ENCODE measurements around the gene PPP1R37. TPM values are rescaled to one million over a fixed set of nuclear protein-coding genes. Genes with fewer than 3 reads are reported as not detected.

Gene PPP1R37
- total and polyA plus RNA-seq, 4 donors: 19.2 to 39.7 (median 25.9) TPM

DNA sequence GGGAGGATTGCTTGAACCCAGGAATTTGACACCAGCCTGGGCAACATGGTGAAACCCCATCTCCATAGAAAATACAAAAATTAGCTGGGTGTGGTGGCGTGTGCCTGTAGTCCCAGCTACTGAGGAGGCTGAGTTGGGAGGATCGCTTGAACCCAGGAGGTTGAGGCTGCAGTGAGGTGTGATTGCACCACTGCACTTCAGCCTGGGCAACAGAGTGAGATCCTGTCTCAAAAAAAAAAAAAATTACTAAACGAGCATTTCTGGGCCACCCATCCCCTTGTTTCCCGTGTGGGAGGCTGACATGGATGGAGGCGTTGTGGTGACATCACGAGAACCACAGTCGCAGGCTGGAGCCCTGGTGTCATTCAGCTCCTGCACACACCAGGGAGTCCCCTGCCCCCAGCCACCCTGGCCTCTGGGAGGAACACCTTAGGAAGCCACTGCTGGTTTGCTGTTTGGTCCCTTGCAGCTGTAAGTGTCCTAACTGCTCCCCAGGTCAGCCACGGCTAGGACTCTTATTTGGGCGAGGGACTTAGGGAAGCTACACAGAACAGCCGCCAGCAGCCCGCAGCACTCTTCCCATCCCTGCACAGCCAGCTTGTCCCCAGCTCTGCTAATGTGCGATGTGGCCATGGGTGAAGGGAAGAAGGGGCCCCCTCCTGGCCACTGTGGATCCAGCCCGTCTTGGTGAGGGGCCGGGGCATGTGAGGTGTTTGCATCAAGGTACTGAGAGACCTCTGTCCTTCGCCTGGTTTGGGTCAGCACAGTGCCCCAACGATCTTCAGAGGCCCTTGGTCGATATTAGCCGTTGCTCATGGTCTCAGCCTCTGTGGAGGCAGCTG lies 55.1 kb downstream of the PPP1R37 start:
- Histone ChIP-seq H3K27ac (ENCODE audit: low read depth in 1 of 2, low read length in 1 of 2) (no peak overlapping the region), H3K4me3 (no peak overlapping the region), H3K36me3 (ENCODE audit: control insufficient read depth in 4 of 4, insufficient read depth in 4 of 4, low read length in 4 of 4) (peaks cover 0 to 33% (median 9%) of the 10 kb centered on the region in 4 donors), H3K27me3 (ENCODE audit: control insufficient read depth in 3 of 3, insufficient read depth in 3 of 3, low read length in 2 of 3) (peaks cover 0 to 14% (median 13%) of the 10 kb centered on the region in 3 donors), H3K9ac (ENCODE audit: insufficient read depth in 1 of 2, low read length in 2 of 2) (no peak overlapping the region), H3K4me1 (ENCODE audit: control insufficient read depth in 5 of 5, insufficient read depth in 5 of 5, low read length in 5 of 5) (peaks cover 0 to 16% (median 4%) of the 10 kb centered on the region in 5 donors), H3K9me3 (ENCODE audit: control insufficient read depth in 4 of 4, insufficient read depth in 3 of 4, low read length in 3 of 4) (peaks cover 0 to 6% (median 0%) of the 10 kb centered on the region in 4 donors)
- WGBS, 2 donors: 87 to 89% methylated on average over 18 of the region's 18 CpGs
- TF ChIP-seq, protein P1, sequence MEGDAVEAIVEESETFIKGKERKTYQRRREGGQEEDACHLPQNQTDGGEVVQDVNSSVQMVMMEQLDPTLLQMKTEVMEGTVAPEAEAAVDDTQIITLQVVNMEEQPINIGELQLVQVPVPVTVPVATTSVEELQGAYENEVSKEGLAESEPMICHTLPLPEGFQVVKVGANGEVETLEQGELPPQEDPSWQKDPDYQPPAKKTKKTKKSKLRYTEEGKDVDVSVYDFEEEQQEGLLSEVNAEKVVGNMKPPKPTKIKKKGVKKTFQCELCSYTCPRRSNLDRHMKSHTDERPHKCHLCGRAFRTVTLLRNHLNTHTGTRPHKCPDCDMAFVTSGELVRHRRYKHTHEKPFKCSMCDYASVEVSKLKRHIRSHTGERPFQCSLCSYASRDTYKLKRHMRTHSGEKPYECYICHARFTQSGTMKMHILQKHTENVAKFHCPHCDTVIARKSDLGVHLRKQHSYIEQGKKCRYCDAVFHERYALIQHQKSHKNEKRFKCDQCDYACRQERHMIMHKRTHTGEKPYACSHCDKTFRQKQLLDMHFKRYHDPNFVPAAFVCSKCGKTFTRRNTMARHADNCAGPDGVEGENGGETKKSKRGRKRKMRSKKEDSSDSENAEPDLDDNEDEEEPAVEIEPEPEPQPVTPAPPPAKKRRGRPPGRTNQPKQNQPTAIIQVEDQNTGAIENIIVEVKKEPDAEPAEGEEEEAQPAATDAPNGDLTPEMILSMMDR (IDR thresholded peaks at IDR 0.05; ENCODE audit: control extremely low read depth, extremely low read depth): no peak
- ATAC-seq (ENCODE audit: insufficient read depth, low FRiP score) (no peak), DNase-seq (no peak)

GRCh38 chr19:45149129-45149528 lies 56.1 kb downstream of the PPP1R37 start:
- peaks cover 0 to 26% (median 10%) of the 10 kb centered on the region in 5 donors for H3K4me1 ChIP-seq (ENCODE audit: control insufficient read depth in 5 of 5, insufficient read depth in 5 of 5, low read length in 5 of 5)
- 84 to 85% methylated on average over 9 of the region's 9 CpGs for WGBS, 2 donors

GRCh38 chr19:45150180-45150579 lies 57.2 kb downstream of the PPP1R37 start:
- H3K9me3 ChIP-seq (ENCODE audit: control insufficient read depth in 4 of 4, insufficient read depth in 3 of 4, low read length in 3 of 4): peaks cover 0 to 9% (median 0%) of the 10 kb centered on the region in 4 donors
- ATAC-seq (ENCODE audit: insufficient read depth, low FRiP score) (no peak), DNase-seq (no peak)
- WGBS, 2 donors: 95% methylated on average over 4 of the region's 4 CpGs
- no peak overlapping the region for H3K27ac ChIP-seq (ENCODE audit: low read depth in 1 of 2, low read length in 1 of 2)
- TF ChIP-seq, protein P1 (IDR thresholded peaks at IDR 0.05; ENCODE audit: control extremely low read depth, extremely low read depth): no peak
- H3K27me3 ChIP-seq (ENCODE audit: control insufficient read depth in 3 of 3, insufficient read depth in 3 of 3, low read length in 2 of 3): peaks cover 0 to 25% (median 21%) of the 10 kb centered on the region in 3 donors
- peaks cover 0 to 27% (median 11%) of the 10 kb centered on the region in 5 donors for H3K4me1 ChIP-seq (ENCODE audit: control insufficient read depth in 5 of 5, insufficient read depth in 5 of 5, low read length in 5 of 5)
- H3K4me3 ChIP-seq: no peak overlapping the region
- H3K36me3 ChIP-seq (ENCODE audit: control insufficient read depth in 4 of 4, insufficient read depth in 4 of 4, low read length in 4 of 4): peaks cover 0 to 17% (median 6%) of the 10 kb centered on the region in 4 donors
- no peak overlapping the region for H3K9ac ChIP-seq (ENCODE audit: insufficient read depth in 1 of 2, low read length in 2 of 2)

More at GRCh38 chr19:45149129-45149528, 56.1 kb downstream of the PPP1R37 start:
- peaks cover 0 to 21% (median 17%) of the 10 kb centered on the region in 3 donors for H3K27me3 ChIP-seq (ENCODE audit: control insufficient read depth in 3 of 3, insufficient read depth in 3 of 3, low read length in 2 of 3)
- no peak overlapping the region for H3K4me3 ChIP-seq
- H3K9ac ChIP-seq (ENCODE audit: insufficient read depth in 1 of 2, low read length in 2 of 2): no peak overlapping the region
- DNase-seq (no peak), ATAC-seq (ENCODE audit: insufficient read depth, low FRiP score) (no peak)
- peaks cover 0 to 26% (median 6%) of the 10 kb centered on the region in 4 donors for H3K36me3 ChIP-seq (ENCODE audit: control insufficient read depth in 4 of 4, insufficient read depth in 4 of 4, low read length in 4 of 4)
- peaks cover 0 to 9% (median 0%) of the 10 kb centered on the region in 4 donors for H3K9me3 ChIP-seq (ENCODE audit: control insufficient read depth in 4 of 4, insufficient read depth in 3 of 4, low read length in 3 of 4)
- H3K27ac ChIP-seq (ENCODE audit: low read depth in 1 of 2, low read length in 1 of 2): no peak overlapping the region
- TF ChIP-seq, protein P1 (IDR thresholded peaks at IDR 0.05; ENCODE audit: control extremely low read depth, extremely low read depth): no peak
